Activated naive CD4-positive, alpha-beta T cell (primary cell): ENCODE data around the gene CNTF.
A peak's percentile ranks its signal among the peaks of the same experiment; 100 is the strongest.

Source experiments
- DNase-seq, 4 experiments: peaks; one replicate each; lab custom pipeline; 2025; lab: John Stamatoyannopoulos, UW

Gene CNTF

GRCh38 chr11:58645854-58646253 lies 23.4 kb downstream of the CNTF start:
- no peak for DNase-seq

GRCh38 chr11:58647141-58647699 lies 24.8 kb downstream of the CNTF start:
- no peak for DNase-seq

- DNase-seq, result no peak
Measured at GRCh38 chr11:58647866-58648265, 25.4 kb downstream of the CNTF start.

GRCh38 chr11:58649623-58650022 lies 27.2 kb downstream of the CNTF start:
- no peak for DNase-seq

GRCh38 chr11:58650496-58650895 lies 28.0 kb downstream of the CNTF start:
- no peak for DNase-seq

- no peak for DNase-seq
Measured at GRCh38 chr11:58652726-58653280, 30.3 kb downstream of the CNTF start.

- DNase-seq, result peak; percentile 9 to 79 (median 59)
Measured at GRCh38 chr11:58654079-58654907, 31.8 kb downstream of the CNTF start.

GRCh38 chr11:58654908-58655296 lies 32.4 kb downstream of the CNTF start:
- DNase-seq, result no peak

GRCh38 chr11:58656348-58656747 lies 33.9 kb downstream of the CNTF start:
- no peak for DNase-seq

- no peak for DNase-seq
Measured at GRCh38 chr11:58658623-58659022, 36.2 kb downstream of the CNTF start.

- DNase-seq, result no peak
Measured at GRCh38 chr11:58659404-58659803, 36.9 kb downstream of the CNTF start.

GRCh38 chr11:58659910-58660570 lies 37.6 kb downstream of the CNTF start:
- no peak for DNase-seq

- DNase-seq, result no peak
Measured at GRCh38 chr11:58671983-58672633, 49.6 kb downstream of the CNTF start.

- DNase-seq, result no peak
Measured at GRCh38 chr11:58674609-58675008, 52.1 kb downstream of the CNTF start.
